ENCODE measurements around the gene FZD1.

GRCh38 chr7:91235211-91235832 lies 28.9 kb upstream of the FZD1 start:
- TF ChIP-seq BCL11A (IDR thresholded peaks at IDR 0.05; ENCODE audit: low read depth in 2 of 2, low read length in 2 of 2) = no peak
- TF ChIP-seq TCF12 (IDR thresholded peaks at IDR 0.05; ENCODE audit: low read depth, low read length) = no peak
- no peak for TF ChIP-seq CTCF (IDR thresholded peaks at IDR 0.05; ENCODE audit: control extremely low read depth in 1 of 3, insufficient read depth in 1 of 3, low read depth in 1 of 3, low read length in 3 of 3)
- TF ChIP-seq USF2 (IDR thresholded peaks at IDR 0.05; ENCODE audit: low read length) = no peak
- no peak for TF ChIP-seq POLR2A (IDR thresholded peaks at IDR 0.05; ENCODE audit: control extremely low read depth in 1 of 2, low read depth in 2 of 2, low read length in 2 of 2)
- TF ChIP-seq POLR2AphosphoS5 (IDR thresholded peaks at IDR 0.05; ENCODE audit: low read depth, low read length) = no peak
- no peak for TF ChIP-seq EP300 (IDR thresholded peaks at IDR 0.05; ENCODE audit: borderline replicate concordance in 1 of 2, low read depth in 2 of 2, low read length in 2 of 2)
- TF ChIP-seq CREB1 (IDR thresholded peaks at IDR 0.05) = no peak
- TF ChIP-seq YY1 (IDR thresholded peaks at IDR 0.05; ENCODE audit: low read depth, low read length) = no peak
- TF ChIP-seq KDM1A (IDR thresholded peaks at IDR 0.05; ENCODE audit: borderline replicate concordance, low read length) = no peak
- TF ChIP-seq RFX5 (IDR thresholded peaks at IDR 0.05; ENCODE audit: borderline replicate concordance, low read depth, low read length) = no peak
- TF ChIP-seq EZH2 (IDR thresholded peaks at IDR 0.05; ENCODE audit: low read depth, low read length, severe bottlenecking) = no peak
